ENCODE data around the gene RRM2. TPM values are rescaled to one million over a fixed set of nuclear protein-coding genes. Genes with fewer than 3 reads are reported as not detected.

Gene RRM2
- total RNA-seq, result 1 to 10 TPM in 3 of 4 donors, under 1 TPM in 1; 0.37 to 6.1 (median 2.7) TPM
- 0.54 TPM for polyA plus RNA-seq
- long read RNA-seq, donor 1, partial matches to known transcripts, result 0 of 4 reads
- long read RNA-seq, donor 1, other reads (novel, unspliced or antisense), result 1 of 4 reads
- long read RNA-seq, donor 2, partial matches to known transcripts, result 1 of 5 reads
- long read RNA-seq, donor 2, other reads (novel, unspliced or antisense), result 0 of 5 reads
- long read RNA-seq, donor 3, partial matches to known transcripts, result 0 of 3 reads
- long read RNA-seq, donor 3, other reads (novel, unspliced or antisense), result 0 of 3 reads
- long read RNA-seq, donor 4, partial matches to known transcripts, result 0 of 1 reads
- long read RNA-seq, donor 4, other reads (novel, unspliced or antisense), result 0 of 1 reads

DNA sequence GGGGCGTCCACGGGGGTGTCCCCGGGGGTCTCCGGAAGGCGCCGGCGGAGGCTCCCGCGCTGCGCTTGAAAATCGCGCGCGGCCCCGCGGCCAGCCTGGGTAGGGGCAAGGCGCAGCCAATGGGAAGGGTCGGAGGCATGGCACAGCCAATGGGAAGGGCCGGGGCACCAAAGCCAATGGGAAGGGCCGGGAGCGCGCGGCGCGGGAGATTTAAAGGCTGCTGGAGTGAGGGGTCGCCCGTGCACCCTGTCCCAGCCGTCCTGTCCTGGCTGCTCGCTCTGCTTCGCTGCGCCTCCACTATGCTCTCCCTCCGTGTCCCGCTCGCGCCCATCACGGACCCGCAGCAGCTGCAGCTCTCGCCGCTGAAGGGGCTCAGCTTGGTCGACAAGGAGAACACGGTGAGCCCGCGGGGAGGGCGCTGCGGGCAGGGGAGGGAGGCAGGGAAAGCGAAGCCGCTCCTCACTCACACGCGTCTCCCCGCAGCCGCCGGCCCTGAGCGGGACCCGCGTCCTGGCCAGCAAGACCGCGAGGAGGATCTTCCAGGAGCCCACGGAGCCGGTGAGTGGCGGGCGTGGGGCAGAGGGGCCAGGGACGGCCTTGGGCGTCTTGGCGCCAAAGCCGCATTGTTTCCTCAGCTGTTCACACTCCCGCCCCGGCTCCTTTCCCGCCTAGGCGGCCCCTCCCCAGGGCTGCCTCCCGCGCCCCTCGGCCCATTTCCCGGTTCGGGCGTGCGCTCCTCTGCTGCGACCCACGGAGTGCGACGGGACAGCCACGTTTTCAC, at the start of gene RRM2:
RRM2 (plus strand) TSS at position 240 of the 781 bp plus-strand sequence; CDS start at position 300, 60 bp downstream.
- Histone ChIP-seq H3K27me3 (ENCODE audit: control insufficient read depth, insufficient read depth) (no peaks in the 10 kb centered on the region), H3K9me3 (ENCODE audit: control insufficient read depth, low read length) (no peaks in the 10 kb centered on the region), H3K4me3 (ENCODE audit: low read length) (peak within 1 kb of the TSS; percentile 45), H3K27ac (ENCODE audit: low read length) (no peak within 1 kb of the TSS), H3K4me1 (ENCODE audit: control insufficient read depth, insufficient read depth, low read length) (peaks cover 3% of the 10 kb centered on the region)
- DNase-seq, result peak; percentile 93 to 97 (median 97)
- intact Hi-C loops (cut with DNase I), result loop anchor here in 1 of 4 donors (5.0 kb wide), 1 partner anchor 290 kb away; no protein-coding TSS in a partner anchor
- peak; percentile 92 to 95 for ATAC-seq
- under 1% methylated on average over 81 of the region's 81 CpGs for WGBS

DNA sequence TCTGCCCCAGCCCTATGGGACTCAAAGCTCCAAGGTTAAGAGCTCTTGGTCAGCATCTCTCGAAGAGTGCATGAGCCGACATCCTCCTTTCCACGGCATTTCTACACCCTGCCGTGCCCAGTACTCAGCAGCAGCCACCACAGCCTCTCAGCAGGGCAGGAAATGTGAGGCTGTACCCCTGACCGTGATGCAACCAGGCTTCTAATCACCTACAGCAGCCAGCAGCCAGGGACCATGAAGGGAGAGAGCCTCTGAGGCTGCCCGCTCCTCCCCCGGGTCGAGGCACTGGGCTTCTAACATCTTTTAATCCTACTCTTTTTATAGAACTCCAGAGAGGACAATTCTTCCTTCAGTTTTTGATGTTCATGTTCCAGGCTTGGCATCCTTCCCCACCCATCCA, 48.8 kb upstream of the RRM2 start:
- DNase-seq (no peak), ATAC-seq (no peak)
- intact Hi-C loops (cut with DNase I), result loop anchor here in 1 of 4 donors (5.0 kb wide), 1 partner anchor 364 kb away; no protein-coding TSS in a partner anchor
- Histone ChIP-seq H3K4me1 (ENCODE audit: control insufficient read depth, insufficient read depth, low read length) (no peaks in the 10 kb centered on the region), H3K27me3 (ENCODE audit: control insufficient read depth, insufficient read depth) (no peaks in the 10 kb centered on the region), H3K9me3 (ENCODE audit: control insufficient read depth, low read length) (no peaks in the 10 kb centered on the region), H3K27ac (ENCODE audit: low read length) (no peak overlapping the region), H3K4me3 (ENCODE audit: low read length) (no peak overlapping the region)
- 59% methylated on average over 8 of the region's 8 CpGs for WGBS

DNA sequence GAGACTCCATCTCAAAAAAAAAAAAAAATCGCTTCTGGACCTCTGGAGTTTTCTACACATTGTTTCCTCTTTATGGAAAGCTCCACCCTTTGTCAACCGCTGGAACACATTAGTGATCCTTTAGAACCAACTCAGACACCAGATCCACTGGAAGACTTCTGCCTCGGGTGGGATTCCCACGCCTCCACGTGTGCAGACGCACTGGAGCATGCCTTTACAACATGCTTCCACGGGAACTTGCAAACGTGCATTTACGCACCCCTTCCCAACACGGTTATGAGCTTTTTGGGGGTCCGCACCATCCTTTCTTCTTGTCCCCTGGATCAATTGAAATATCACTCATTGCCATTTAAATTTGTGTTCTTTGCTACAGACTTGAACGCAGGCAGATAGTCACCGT, 47.4 kb upstream of the RRM2 start:
- no peak for ATAC-seq
- intact Hi-C loops (cut with DNase I), result loop anchor here in 1 of 4 donors (5.0 kb wide), 1 partner anchor 362 kb away; no protein-coding TSS in a partner anchor

DNA sequence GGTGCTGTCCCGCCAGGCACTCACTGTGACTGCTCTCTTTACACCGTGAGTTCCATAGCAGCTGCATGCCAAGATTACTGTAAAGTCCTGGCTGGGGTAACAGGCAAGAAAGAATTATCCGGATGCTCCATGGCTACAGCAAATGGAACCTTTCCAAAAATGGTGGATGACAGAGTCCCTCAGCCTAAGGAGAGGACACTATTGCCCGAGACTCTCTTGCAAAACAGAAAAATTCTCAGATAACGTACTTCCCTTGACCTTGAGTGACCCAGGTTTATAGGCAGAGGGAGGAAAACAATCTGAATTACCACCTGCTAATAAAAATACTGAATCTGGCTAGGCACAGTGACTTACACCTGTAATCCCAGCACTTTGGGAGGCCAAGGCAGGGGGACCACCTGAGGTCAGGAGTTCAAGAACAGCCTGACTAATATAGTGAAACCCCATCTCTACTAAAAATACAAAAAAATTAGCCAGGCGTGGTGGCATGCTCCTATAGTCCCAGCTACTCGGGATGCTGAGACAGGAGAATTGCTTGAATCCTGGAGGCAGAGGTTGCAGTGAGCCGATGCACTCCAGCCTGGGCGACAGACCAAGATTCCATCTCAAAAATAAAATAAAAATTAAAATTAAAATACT, 46.8 kb upstream of the RRM2 start:
- Histone ChIP-seq H3K9me3 (ENCODE audit: control insufficient read depth, low read length) (no peaks in the 10 kb centered on the region), H3K4me3 (ENCODE audit: low read length) (no peak overlapping the region), H3K4me1 (ENCODE audit: control insufficient read depth, insufficient read depth, low read length) (peaks cover 2% of the 10 kb centered on the region), H3K27me3 (ENCODE audit: control insufficient read depth, insufficient read depth) (no peaks in the 10 kb centered on the region), H3K27ac (ENCODE audit: low read length) (no peak overlapping the region)
- DNase-seq (no peak), ATAC-seq (no peak)
- WGBS, result 66% methylated on average over 9 of the region's 9 CpGs
- intact Hi-C loops (cut with DNase I), result loop anchor here in 1 of 4 donors (5.0 kb wide), 1 partner anchor 362 kb away; no protein-coding TSS in a partner anchor

More for the DNA sequence above, 47.4 kb upstream of the RRM2 start:
- DNase-seq, result no peak
- Histone ChIP-seq H3K27me3 (ENCODE audit: control insufficient read depth, insufficient read depth) (no peaks in the 10 kb centered on the region), H3K4me1 (ENCODE audit: control insufficient read depth, insufficient read depth, low read length) (no peaks in the 10 kb centered on the region), H3K4me3 (ENCODE audit: low read length) (no peak overlapping the region), H3K27ac (ENCODE audit: low read length) (no peak overlapping the region), H3K9me3 (ENCODE audit: control insufficient read depth, low read length) (no peaks in the 10 kb centered on the region)
- WGBS, result 85% methylated on average over 13 of the region's 13 CpGs

DNA sequence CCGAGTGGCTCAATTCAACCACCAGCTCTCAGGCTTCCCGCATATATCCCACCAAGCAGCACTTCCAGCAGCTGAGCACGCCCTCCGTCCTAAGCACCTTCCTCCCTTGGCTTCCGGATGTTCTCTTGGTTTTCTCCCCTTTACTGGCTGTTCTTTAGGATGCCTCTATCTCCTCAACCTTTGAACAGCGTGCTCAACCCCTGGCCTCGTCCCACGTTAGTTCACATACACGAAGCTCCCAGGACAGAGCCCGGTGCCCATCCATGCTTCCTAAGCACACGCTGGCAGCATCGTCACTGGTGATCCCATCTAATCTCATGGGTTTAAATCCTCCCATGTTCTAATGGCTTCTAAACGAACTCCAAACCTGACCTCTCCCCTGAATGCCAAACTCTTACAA, 46.0 kb upstream of the RRM2 start:
- Histone ChIP-seq H3K27me3 (ENCODE audit: control insufficient read depth, insufficient read depth) (no peaks in the 10 kb centered on the region), H3K27ac (ENCODE audit: low read length) (no peak overlapping the region), H3K4me3 (ENCODE audit: low read length) (no peak overlapping the region), H3K4me1 (ENCODE audit: control insufficient read depth, insufficient read depth, low read length) (peaks cover 3% of the 10 kb centered on the region), H3K9me3 (ENCODE audit: control insufficient read depth, low read length) (no peaks in the 10 kb centered on the region)
- WGBS, result 81% methylated on average over 13 of the region's 13 CpGs
- ATAC-seq, result no peak
- intact Hi-C loops (cut with DNase I), result loop anchor here in 1 of 4 donors (5.0 kb wide), 1 partner anchor 361 kb away; no protein-coding TSS in a partner anchor
- DNase-seq, result no peak

DNA sequence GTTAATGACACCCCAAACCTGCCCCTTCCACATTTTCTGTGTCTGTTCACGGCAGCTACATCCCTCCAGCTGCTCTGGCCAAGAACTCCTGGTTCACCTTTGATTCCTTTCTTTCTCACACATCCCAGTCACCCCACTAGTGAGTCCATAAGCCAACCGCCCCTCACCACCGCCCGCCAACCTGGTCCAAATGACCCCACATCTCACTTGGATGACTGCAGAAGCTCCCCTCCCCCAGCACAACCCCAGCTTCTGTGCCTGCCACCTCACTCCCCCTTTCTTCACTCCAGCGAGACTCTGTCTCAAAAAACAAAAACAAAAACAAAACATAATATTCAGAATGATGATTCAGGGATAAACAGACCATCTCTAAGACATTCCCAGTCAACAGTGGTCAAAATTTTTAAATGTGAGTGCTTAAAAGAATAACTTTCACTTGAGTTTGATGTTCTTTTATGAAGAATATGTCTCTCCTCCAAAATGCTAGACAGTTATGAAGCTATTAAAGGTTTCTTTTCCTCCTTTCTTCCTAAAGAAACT, 45.5 kb upstream of the RRM2 start:
- DNase-seq, result no peak
- H3K9me3 ChIP-seq (ENCODE audit: control insufficient read depth, low read length), result no peaks in the 10 kb centered on the region
- H3K27me3 ChIP-seq (ENCODE audit: control insufficient read depth, insufficient read depth), result no peaks in the 10 kb centered on the region
- H3K27ac ChIP-seq (ENCODE audit: low read length), result no peak overlapping the region
- H3K4me1 ChIP-seq (ENCODE audit: control insufficient read depth, insufficient read depth, low read length), result peaks cover 3% of the 10 kb centered on the region
- no peak for ATAC-seq
- intact Hi-C loops (cut with DNase I), result loop anchor here in 1 of 4 donors (5.0 kb wide), 1 partner anchor 360 kb away; no protein-coding TSS in a partner anchor
- no peak overlapping the region for H3K4me3 ChIP-seq (ENCODE audit: low read length)
- 90% methylated on average over 5 of the region's 5 CpGs for WGBS

DNA sequence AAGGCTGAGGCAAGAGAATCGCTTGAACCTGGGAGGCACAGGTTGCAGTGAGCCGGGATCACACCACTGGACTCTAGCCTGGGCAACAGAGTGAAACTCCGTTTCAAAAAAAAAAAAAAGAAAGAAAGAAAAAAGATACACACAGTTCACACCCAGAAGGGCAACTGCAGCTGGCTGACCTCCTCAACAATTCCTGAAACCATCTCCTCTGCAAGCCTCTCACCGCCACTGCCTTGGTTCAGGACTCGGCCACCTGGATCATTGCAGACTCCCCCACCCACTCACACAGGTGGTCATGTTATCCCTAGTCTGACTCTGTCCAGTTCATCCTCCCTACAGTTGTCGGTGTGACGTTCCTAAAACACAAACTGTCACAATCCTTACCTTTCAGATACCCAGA, 44.5 kb upstream of the RRM2 start:
- ATAC-seq (no peak), DNase-seq (no peak)
- Histone ChIP-seq H3K4me3 (ENCODE audit: low read length) (no peak overlapping the region), H3K4me1 (ENCODE audit: control insufficient read depth, insufficient read depth, low read length) (peaks cover 3% of the 10 kb centered on the region), H3K9me3 (ENCODE audit: control insufficient read depth, low read length) (no peaks in the 10 kb centered on the region), H3K27ac (ENCODE audit: low read length) (no peak overlapping the region), H3K27me3 (ENCODE audit: control insufficient read depth, insufficient read depth) (no peaks in the 10 kb centered on the region)
- intact Hi-C loops (cut with DNase I), result loop anchor here in 1 of 4 donors (5.0 kb wide), 1 partner anchor 359 kb away; no protein-coding TSS in a partner anchor
- 83% methylated on average over 7 of the region's 7 CpGs for WGBS

DNA sequence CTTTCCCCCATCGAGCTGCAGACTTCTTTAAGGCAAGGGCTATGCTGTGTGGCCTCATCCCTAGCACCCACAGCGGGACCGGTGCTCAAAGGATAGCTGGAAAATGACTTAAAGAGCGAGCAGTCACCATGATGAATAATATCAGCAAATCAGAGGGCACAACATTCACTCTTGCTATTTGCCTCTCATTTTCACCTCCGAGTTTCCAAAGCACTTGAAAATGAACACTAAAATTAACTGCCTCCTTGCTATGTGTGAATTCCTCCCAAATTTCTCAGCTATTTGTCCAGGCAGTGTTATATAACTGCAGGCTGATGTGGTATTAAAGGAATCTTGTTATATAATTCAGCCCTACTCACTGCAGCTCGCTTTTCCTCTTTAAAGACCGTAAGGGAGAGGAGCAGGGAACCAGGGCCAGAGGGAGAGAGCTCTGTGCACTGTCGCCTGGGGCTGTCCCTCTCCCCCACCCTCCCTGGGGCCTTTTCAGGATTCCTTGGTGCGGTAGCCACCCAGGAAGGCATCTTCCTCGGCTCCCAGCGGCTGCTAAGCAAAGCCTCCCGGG, 43.8 kb upstream of the RRM2 start:
- WGBS, result 22% methylated on average over 12 of the region's 12 CpGs
- no peaks in the 10 kb centered on the region for H3K9me3 ChIP-seq (ENCODE audit: control insufficient read depth, low read length)
- H3K4me1 ChIP-seq (ENCODE audit: control insufficient read depth, insufficient read depth, low read length), result peaks cover 3% of the 10 kb centered on the region
- H3K27me3 ChIP-seq (ENCODE audit: control insufficient read depth, insufficient read depth), result no peaks in the 10 kb centered on the region
- intact Hi-C loops (cut with DNase I), result loop anchor here in 1 of 4 donors (5.0 kb wide), 1 partner anchor 359 kb away; no protein-coding TSS in a partner anchor
- peak overlapping the region; percentile 65 for H3K27ac ChIP-seq (ENCODE audit: low read length)
- peak; percentile 34 to 54 for ATAC-seq
- DNase-seq, result no peak
- H3K4me3 ChIP-seq (ENCODE audit: low read length), result peak overlapping the region; percentile 62

DNA sequence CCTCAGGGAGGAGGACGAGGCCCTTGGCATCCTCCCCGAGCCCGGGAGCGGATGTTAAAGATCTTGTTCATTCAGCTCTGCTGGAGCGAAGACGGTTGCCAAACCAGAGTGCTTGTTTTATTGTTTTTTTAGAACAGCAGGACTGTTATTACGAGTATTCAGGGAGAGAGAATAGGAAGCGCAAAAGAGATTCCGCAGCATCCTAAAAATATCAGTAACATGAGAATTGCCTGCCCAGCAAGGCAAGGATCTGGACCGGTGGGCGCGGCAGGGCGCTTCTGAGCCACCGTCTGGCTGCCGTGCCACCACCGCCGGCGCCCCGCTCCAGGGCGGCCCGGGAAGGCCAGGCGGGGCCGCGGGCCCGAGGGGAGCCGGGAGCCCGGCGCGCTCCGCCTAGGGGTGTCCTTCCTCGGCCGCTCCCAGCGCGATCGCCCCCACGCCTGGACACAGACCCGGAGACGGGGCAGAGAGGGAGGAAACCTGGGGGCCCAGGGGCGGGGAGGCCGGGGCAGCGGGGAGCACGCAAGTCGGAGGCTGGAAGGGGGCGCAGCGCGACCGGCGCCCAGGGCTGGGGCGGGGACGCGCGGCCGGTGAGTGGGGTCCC, 43.2 kb upstream of the RRM2 start:
- 1% methylated on average over 53 of the region's 53 CpGs for WGBS

More for the DNA sequence above, 43.2 kb upstream of the RRM2 start:
- H3K9me3 ChIP-seq (ENCODE audit: control insufficient read depth, low read length), result no peaks in the 10 kb centered on the region
- H3K27me3 ChIP-seq (ENCODE audit: control insufficient read depth, insufficient read depth), result no peaks in the 10 kb centered on the region
- H3K4me1 ChIP-seq (ENCODE audit: control insufficient read depth, insufficient read depth, low read length), result peaks cover 3% of the 10 kb centered on the region
- H3K27ac ChIP-seq (ENCODE audit: low read length), result peak overlapping the region; percentile 65
- ATAC-seq (peak; percentile 67 to 82), DNase-seq (peak; percentile 54 to 88 (median 77))
- intact Hi-C loops (cut with DNase I), result loop anchor here in 1 of 4 donors (5.0 kb wide), 1 partner anchor 358 kb away; no protein-coding TSS in a partner anchor
- peak overlapping the region; percentile 62 for H3K4me3 ChIP-seq (ENCODE audit: low read length)

Measured in right cardiac atrium (tissue), 5 donors.